Erythroblast (primary cell): ENCODE results near the gene ATG14.

ENCODE experiments used
- GATA1 ChIP-seq: IDR thresholded peaks from 2 replicates; pipeline ENCODE4 v1.6.1; 2011; ENCODE audit warnings: low read depth, mild to moderate bottlenecking, control low read depth, low read length, moderate library complexity
- POLR2A ChIP-seq: IDR thresholded peaks from 2 replicates; pipeline ENCODE4 v1.6.1; 2011; ENCODE audit warnings: mild to moderate bottlenecking, low read length

DNA sequence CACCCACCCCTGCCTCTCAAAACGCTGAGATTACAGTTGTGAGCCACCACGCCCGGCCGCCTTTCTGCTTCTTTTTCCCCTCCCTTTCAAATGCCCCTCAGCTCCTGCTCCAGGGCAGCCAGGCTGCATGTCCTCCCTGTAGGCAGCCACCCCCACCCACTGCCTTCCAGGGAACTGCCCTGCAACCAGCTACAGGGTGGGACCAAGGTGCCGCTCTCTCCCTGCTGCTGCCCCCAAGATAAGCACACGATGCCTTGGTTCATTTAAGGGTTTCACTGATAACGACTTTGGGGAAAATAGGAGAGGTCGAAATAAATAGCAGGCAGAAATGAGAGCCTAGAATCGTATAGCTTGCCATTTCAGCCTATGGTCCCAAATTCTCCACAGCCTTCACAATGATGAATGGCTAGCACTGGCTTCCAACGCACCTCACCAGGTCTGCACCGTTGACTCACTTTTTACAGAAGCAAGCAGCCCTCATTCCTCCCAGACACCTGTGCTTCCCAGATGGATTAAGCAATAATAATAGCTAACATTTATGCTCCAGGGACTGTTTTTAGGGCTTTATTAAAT lies 40.7 kb downstream of the ATG14 start:
- peak; percentile 37 for TF ChIP-seq POLR2A
- TF ChIP-seq GATA1: peak; percentile 65
